Right ventricle myocardium superior (tissue), 1 donor: ENCODE results near the gene MANEA. TPM values are rescaled to one million over a fixed set of nuclear protein-coding genes. Genes with fewer than 3 reads are reported as not detected.
A peak's percentile ranks its signal among the peaks of the same experiment; 100 is the strongest.
"Not testable (repeated sequence)": the region's sequence is repeated elsewhere in the genome, so short reads cannot be mapped to it uniquely, and the experiment has no call there.

Experiments
- ATAC-seq: fragments of 200-7000 bp; cut with Tn5 transposase; one replicate; pipeline ENCODE4 v1.9.1; 2020; ENCODE audit warnings: mild to moderate bottlenecking; ENCODE audit not compliant: poor library complexity
- DNase-seq: peaks from one replicate; pipeline ENCODE4 v3.0.0-alpha.2; 2020
- intact Hi-C: fragments of 100-400 bp; cut with DNase I; formaldehyde crosslinking; loops from one replicate; pipeline ENCODE4 v1.11.2; 2022
- long read RNA-seq: library from polyadenylated mRNA; unstranded; transcript quantifications from one replicate; pipeline ENCODE4 v2.0.0, GENCODE V29; 2021
- total RNA-seq: library from RNA; stranded (reverse); fragmentation: NEBNext Ultra II Directional; extraction: Animal tissue kit (Norgen Biotek cat#: 25700); gene quantifications from one replicate; pipeline ENCODE4 v1.2.1, GENCODE V29; 2021
- donor health status: DM: no; HTN: yes; CAD: no; lungs with severe emphysema.

Gene MANEA, protein sequence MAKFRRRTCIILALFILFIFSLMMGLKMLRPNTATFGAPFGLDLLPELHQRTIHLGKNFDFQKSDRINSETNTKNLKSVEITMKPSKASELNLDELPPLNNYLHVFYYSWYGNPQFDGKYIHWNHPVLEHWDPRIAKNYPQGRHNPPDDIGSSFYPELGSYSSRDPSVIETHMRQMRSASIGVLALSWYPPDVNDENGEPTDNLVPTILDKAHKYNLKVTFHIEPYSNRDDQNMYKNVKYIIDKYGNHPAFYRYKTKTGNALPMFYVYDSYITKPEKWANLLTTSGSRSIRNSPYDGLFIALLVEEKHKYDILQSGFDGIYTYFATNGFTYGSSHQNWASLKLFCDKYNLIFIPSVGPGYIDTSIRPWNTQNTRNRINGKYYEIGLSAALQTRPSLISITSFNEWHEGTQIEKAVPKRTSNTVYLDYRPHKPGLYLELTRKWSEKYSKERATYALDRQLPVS
- 5.2 TPM for total RNA-seq
- long read RNA-seq, full-length matches to known transcripts: 5 of 6 reads
- long read RNA-seq, partial matches to known transcripts: 0 of 6 reads
- long read RNA-seq, other reads (novel, unspliced or antisense): 1 of 6 reads

GRCh38 chr6:95577304-95578105 is at the start of gene MANEA:
TSS of gene MANEA (plus strand) at chr6:95577535. CDS start at chr6:95586440, 8,905 bp downstream.
- ATAC-seq (peak; percentile 98), DNase-seq (peak; percentile 90)
- intact Hi-C loops: no loop called here

- intact Hi-C loops: no loop called here
- DNase-seq: no peak
- no peak for ATAC-seq
These were observed 47.6 kb upstream of the MANEA start for GRCh38 chr6:95529762-95530161.

DNA sequence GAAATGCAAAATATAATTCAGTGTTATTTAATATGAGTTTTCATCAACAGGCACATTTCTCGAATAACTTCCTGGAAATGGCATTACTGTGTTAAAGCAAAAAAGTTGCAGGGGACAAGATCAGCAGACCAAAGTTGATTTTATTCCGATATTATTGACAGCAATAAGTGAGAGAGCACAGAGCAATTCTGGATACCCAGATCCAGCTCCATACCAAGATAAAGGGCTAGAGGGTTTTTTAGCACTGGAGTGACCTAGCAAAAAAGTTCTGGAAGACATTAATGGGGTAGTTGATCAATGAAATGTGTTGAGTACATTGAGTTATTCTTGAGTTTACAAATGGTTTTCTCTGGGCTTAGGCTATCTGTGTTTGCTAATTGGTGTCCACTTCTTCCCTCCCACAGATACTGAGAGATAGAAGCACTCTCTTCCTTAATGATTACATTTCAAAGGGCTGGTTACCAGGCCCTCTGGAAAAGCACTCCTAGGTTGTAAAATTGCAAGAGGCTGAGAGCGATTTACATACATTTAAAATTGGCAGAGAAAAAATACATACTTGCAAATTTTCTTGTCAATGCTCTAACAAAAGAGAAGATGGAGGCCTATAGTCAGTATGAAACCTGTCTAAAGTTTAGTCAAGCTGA is 47.0 kb upstream of the MANEA start:
- intact Hi-C loops: no loop called here
- ATAC-seq (no peak), DNase-seq (no peak)

DNA sequence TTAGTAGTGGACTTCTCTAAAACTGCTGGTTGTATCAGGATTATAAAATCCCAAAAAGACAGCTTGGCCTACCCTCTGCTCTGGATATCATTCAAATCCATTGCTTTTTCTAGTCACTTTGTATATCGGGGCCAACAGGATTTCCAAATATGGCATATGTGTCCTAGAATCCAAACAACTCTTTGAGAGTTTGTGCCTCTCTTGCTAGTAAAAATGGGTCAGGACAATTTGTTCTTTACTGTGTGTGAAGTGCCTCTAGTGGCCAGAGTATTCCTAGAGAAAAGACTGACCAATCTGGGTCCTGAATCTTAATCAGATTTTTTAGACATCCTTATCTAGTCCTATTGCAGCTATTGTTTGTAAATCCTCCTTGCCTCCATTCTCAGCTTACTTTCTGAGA is 33.5 kb upstream of the MANEA start:
- ATAC-seq (peak; percentile 72), DNase-seq (no peak)
- intact Hi-C loops: no loop called here

- DNase-seq (no peak), ATAC-seq (peak; percentile 19)
- intact Hi-C loops: no loop called here
These were observed 32.7 kb upstream of the MANEA start for GRCh38 chr6:95544517-95545225.

- ATAC-seq: peak; percentile 84
- no peak for DNase-seq
- intact Hi-C loops: no loop called here
These were observed 32.1 kb upstream of the MANEA start for GRCh38 chr6:95545226-95545625.

GRCh38 chr6:95545686-95546085 is 31.6 kb upstream of the MANEA start:
- DNase-seq (no peak), ATAC-seq (peak; percentile 36)
- intact Hi-C loops: no loop called here

DNA sequence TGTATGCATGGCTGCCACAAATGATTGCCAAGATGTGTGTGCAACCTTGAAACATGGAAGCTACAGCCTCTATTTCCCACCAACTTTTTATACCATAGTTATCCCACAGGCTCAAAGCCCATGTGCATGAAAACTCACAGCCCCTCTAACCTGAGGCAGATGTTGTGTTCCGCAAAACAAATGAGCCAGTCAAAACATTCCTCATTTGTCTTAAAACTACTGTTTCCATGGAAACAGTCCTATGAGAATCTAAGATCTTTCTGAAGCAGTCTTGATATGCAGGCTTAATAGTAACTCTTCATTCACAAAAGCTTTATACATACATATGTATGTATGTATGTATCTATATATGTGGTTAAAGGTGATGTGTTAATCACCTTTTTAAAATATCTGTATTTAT is 31.2 kb upstream of the MANEA start:
- no peak for ATAC-seq
- intact Hi-C loops: no loop called here

DNA sequence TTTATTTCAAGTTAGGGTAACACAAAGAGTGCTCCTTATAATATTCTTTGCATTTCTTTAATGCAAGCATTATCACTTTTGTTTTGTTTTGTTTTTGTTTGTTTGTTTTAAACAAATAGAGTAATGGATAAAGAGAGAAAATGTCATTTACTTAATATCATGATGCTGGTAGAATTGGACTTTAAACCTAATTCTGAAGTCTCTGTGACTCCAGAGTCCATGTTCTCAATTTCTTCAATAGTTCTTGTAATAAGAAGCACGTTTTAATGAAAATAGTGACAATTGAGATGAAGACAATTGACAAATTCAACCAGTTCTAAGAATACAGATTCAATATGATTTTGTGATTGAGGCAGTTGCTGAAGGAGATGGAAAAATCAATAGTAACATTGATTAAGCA is 30.3 kb upstream of the MANEA start:
- intact Hi-C loops: no loop called here

More for the DNA sequence above, 31.2 kb upstream of the MANEA start:
- DNase-seq: no peak

DNA sequence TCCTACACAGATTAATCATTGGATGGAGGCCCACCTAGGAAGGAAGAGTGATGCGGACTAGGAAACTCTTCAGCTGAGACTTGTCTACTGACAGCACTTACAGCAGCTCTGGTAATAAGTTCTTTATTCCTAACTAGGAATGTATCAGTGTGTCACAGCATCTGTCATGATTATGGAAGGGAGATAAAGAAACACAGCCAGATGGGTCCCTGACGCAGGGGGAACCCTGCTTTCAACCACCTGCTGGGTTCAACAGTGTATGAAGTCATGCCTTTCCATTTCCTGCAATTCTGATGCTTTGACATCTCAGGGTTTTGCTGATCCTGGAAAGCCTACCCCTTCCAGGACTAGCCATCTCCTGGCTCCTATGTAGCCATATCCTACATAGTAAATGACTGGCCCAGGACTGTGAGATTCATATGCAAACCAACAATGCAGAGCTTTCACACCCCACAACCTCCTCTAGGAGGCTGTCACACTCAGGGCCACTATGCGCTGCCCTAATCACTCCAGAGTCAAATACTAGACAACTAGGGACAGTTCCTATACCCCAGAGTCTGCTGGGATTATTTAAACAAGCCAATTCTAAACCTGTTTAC is 29.0 kb upstream of the MANEA start:
- no peak for ATAC-seq
- intact Hi-C loops: no loop called here
- no peak for DNase-seq

More for the DNA sequence above, 30.3 kb upstream of the MANEA start:
- DNase-seq: no peak
- no peak for ATAC-seq

GRCh38 chr6:95551678-95552324 is 25.5 kb upstream of the MANEA start:
- intact Hi-C loops: no loop called here
- DNase-seq: peak; percentile 23
- peak; percentile 90 for ATAC-seq

DNA sequence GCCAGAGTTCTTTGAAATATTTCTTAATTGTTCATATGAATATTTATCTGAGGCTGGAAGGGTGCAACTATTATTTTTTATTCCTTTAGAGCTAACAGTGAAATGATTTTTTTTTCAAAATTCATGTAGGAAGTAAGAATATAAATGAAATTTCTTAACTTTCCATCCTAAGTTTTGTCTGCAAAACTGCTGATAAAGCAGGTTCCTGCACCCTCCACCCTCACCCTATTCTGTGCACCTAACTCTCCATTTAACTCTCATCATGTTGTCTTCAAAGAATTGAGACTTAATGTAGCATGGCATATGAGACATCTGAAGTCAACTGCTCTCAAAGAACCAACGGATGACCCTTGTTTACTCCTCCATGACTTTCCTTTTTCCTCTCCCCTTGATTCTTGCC is 23.5 kb upstream of the MANEA start:
- no peak for ATAC-seq
- intact Hi-C loops: no loop called here
- DNase-seq: no peak

DNA sequence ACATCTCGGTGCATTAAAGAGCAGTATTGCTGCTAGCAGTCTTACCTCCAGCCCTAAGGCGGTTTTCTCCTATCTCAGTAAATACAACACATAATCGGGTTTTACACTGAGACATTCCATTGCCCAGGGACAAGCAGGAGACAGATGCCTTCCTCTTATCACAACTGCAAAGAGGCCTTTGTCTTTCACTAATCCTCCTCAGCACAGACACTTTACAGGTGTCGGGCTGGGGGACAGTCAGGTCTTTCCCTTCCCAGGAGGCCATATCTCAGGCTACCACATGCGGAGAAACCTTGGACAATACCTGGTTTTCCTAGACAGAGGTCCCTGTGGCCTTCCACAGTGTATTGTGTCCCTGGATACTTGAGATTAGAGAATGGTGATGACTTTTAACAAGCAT is 16.4 kb upstream of the MANEA start:
- DNase-seq, intact Hi-C loops, ATAC-seq: not testable (repeated sequence)

GRCh38 chr6:95569560-95569959 is 7.8 kb upstream of the MANEA start:
- no peak for ATAC-seq
- no peak for DNase-seq
- intact Hi-C loops: no loop called here

- DNase-seq: no peak
These were observed 5.2 kb upstream of the MANEA start for GRCh38 chr6:95572098-95572497.

GRCh38 chr6:95574811-95575210 is 2.5 kb upstream of the MANEA start:
- DNase-seq (no peak), ATAC-seq (no peak)
- intact Hi-C loops: no loop called here

More at GRCh38 chr6:95572098-95572497, 5.2 kb upstream of the MANEA start:
- intact Hi-C loops: no loop called here
- no peak for ATAC-seq

GRCh38 chr6:95576218-95576997 is 927 bp upstream of the MANEA start:
- peak; percentile 36 for ATAC-seq

More at GRCh38 chr6:95576218-95576997, 927 bp upstream of the MANEA start:
- no peak for DNase-seq
- intact Hi-C loops: no loop called here
